GM19452 (cell line): Measurements from ENCODE around the gene TTC7B.
"Not testable (repeated sequence)": the region's sequence is repeated elsewhere in the genome, so short reads cannot be mapped to it uniquely, and the experiment has no call there.

Experiments used
- ATAC-seq: cut with Tn5 transposase; IDR thresholded peaks from one replicate; pipeline ENCODE4 v1.9.1; 2021; ENCODE audit not compliant: unreplicated experiment

The TTC7B gene

DNA sequence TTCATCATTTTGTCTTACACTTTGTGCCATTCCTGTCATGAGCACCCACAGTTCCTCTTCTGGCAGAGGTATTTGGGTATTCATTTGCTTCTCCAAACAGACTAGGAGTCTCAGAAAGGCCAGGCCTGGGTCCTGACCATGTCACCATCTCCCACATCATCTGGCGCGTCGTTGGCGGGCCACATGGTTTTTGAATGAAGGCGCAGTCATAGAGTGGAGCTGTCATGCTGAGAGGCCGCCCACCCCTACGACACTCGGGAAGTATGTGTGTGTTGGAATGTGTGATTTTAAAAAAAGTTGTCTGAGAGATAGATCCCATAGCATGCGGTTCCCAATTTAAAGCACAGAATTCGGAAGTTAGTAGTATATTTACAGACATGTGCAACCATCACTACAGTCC, 15.6 kb upstream of the TTC7B start:
- ATAC-seq, result no peak

- ATAC-seq, result no peak
Observed at GRCh38 chr14:90830931-90831701, 14.9 kb upstream of the TTC7B start.

- ATAC-seq, result no peak
Observed at GRCh38 chr14:90829677-90830076, 13.4 kb upstream of the TTC7B start.

- peak; percentile 52 for ATAC-seq
Observed at GRCh38 chr14:90828642-90829487, 12.6 kb upstream of the TTC7B start.

DNA sequence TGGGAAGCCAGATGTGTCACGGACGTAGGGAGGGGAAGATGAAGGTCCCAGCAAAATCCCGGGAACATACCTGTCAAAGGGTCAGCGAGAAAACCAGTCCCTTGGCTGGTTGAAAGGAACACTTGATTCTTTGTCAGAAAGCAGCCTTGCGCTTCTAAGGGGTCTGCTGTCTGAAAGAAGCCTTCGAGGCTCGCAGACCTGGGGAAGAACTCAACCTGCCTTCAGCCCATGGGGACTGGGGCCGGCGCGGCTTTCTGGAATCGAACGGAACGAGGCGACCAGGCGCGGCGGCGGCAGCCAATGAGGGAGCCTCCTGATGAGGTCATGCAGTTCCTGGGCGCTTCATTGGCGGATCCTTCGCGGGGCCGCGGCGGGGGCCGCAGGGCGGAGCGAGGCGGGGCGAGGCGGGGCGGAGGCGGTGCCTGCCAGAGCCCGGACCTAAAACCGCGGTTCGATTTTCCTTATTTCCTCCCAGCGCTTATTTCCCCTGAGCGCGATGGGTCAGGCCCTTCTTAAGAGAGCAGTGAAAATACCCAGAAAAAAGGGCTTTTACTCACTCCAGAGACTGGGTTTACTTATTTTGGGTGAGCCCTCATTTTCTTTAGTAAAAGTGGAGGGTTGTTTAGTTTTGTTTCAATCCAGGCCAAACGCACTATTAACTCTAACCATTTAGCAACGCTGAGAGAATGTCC, 11.8 kb upstream of the TTC7B start:
- peak; percentile 99 for ATAC-seq

GRCh38 chr14:90823542-90823941, 7.3 kb upstream of the TTC7B start:
- ATAC-seq, result not testable (repeated sequence)

DNA sequence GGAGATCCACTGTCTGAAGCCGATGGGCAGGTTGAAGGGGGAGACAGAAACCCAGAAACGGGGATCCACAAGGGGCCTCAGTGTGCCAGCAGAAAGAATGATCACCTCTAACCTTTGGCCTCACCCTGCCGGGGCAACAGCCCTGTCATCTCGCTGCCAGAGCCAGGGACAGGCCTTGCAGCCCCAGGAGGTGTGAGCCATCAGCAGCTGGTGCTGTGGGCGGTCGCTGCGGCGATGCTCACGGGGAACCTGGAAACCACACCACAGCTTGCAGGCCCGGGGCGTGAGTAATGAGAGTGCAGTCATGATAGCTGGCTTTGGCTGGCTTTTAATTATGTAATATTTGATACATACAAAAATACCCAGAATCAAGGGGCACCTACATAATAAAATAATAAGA, 4.7 kb upstream of the TTC7B start:
- ATAC-seq, result peak; percentile 79

DNA sequence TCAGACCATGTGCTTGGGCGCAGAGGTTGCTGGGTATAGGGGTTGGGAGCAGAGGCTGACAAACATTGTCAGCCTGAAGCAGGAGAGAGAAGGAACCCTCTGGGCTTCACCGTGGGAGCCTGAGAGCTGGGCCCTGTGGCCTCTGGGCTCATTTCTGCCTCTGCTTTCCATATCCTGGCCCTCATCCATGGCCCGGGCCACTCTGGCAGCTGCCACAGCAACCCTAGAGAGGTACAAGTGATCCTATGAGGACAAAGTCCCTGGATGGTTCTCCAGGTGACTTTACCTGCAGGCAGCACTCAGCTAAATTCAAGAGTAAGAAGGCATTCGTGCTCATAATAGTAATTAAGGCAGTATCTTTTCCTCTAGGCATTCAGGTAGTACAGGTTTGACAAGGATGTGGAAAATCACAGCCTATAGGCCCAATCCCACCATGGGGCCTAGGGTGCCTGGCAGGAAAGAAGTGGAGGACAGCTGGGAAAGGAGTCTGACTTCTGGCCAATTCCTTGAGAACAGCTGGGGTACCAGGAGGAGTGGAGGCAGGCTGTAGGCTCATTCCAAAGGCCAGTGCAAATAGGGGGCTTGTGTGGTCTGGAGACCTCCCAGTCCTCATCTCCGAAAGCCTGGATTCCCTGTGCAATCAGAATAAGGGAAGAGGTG, 3.6 kb upstream of the TTC7B start:
- no peak for ATAC-seq

GRCh38 chr14:90818715-90819114, 2.5 kb upstream of the TTC7B start:
- ATAC-seq, result no peak

DNA sequence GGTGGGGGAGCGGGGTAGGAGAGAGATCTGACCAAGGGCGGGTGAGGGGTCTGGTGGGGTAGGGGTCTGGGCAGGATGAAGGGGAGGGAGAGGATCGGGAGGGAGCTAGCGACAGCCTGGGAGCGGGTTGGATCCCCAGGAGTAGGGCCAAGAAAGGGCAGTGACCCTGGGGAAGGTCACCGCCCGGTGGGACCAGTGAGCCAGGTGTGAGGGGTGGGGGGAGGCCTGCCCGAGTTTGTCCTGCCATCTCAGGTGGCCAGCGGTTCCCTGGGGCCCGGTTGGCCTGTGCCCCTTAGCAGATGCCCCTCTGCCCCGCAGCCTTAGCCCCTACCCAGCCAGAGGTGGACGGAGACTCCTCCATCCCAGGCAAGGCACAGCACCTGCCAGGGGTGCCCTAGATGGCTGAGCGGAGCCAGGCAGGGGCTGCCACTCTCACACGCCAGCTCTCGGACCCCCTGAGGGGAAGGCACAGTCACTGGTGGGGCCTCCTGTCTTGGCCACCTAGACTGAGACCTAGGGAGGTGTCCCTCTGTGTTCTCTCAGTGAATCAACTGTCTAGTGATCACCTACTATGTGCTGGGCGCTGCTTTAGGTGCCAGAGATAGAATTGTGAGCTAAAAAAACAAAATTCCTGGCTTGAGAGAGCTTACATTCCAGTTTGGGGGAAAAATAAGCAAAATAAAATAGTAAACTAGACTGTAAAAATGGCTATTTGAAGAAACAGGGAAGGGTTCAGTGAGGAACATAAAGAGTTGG, 629 bp upstream of the TTC7B start:
- no peak for ATAC-seq

DNA sequence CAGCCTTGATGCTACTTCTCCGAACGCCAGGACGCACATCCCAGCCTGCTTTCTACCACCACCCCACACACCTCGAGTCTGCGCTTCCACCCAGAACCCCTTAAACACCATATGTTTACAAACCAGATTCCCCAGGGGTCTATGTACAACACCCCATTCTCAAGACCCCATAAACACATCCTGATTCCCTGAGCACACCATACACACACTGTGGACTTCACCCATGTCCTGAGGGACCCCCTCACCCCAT, 733 bp downstream of the TTC7B start:
- no peak for ATAC-seq

- no peak for ATAC-seq
Observed at GRCh38 chr14:90814806-90815571, 1.2 kb downstream of the TTC7B start.

DNA sequence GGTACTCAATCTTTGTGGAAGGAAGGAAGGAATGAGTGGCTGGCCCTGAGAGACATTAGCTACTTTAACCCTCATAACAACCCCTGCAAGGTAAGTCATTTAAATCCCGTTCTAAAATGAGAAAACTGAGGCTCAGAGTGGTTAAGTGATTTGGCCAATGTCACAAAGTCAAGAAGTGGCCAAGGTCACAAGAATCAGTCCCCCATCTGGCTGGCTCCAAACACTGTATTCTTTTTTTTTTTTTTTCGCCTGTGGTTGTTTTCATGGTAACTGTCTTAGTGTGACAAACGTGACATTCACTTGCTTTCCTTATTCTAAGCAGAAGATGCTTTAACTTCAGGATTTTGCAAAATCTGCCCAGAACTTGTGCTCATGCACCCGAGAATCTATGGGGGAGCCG, 2.8 kb downstream of the TTC7B start:
- ATAC-seq, result no peak

DNA sequence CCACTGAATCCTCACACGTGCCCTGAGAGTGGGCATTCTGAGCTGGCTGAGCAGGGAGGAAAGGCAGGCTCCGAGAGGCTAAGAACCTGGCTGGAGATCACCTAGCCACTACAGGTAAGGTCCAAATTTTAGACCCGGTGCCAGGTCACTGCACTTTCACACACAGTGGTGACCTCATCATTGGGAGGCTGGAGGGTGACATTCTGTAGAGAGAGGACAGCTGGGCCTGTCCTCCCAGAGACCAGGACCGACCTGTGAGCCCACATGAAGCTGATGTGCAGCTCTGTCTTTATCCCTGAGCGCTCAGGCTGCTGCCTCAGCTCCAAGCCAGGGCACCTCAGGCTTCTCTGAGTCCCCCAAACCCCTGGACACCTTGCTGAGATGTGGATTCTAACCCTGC, 4.1 kb downstream of the TTC7B start:
- ATAC-seq, result no peak

DNA sequence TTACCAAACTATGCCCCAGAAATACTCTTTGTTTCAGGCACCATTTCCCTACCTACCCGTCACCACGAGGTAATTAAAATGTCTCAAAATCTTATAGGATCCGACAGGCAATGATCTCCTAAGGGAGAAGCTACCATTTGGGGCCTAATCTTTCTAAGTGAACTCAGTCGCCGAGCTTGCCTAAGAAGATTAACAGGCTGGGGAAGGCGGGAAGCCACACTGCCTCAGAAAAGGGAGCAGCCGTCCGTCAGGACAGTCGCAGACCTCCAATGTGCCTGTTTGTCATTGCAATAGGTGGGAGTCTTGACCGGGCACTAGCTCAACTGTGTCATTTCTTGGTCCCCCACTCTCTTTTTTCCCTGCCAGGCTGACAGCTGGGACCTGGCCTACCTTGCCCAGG, 4.6 kb downstream of the TTC7B start:
- no peak for ATAC-seq

- ATAC-seq, result no peak
Observed at GRCh38 chr14:90810806-90811205, 5.4 kb downstream of the TTC7B start.

DNA sequence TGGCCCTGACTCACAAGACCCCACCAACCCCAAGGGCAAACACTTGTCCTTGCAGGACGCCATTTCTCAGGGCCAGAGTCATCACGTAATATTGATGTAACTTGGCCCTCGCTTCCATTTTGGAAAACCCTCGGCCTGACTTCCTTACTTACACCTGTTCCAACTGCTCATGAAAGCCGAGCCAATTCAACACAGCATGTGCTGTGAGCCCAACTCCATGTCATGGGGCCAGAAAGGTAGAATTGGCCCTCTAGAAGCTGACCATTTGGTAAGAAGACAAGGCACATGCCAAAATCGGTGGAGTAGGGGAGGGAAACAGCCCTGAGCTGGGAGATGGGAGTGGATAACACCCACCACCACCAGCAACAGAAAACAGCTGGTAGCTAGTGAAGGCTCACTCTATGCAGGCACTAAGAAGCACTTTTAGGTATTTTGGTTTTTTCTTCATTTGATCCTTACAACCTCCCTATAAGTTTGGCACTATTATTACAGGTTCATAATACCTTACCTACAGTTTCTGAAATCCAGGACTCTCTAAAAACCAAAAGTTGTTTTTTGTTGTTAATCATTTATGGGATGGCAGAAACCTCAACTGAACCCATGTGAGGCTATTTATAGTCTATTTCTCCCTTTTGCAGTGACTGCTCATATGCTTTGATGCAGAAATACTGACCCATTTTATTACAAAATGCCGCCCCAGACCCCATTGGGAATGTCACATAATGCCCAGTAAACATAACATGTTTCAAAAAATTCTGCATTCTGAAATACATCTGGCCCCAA, 6.5 kb downstream of the TTC7B start:
- ATAC-seq, result no peak

DNA sequence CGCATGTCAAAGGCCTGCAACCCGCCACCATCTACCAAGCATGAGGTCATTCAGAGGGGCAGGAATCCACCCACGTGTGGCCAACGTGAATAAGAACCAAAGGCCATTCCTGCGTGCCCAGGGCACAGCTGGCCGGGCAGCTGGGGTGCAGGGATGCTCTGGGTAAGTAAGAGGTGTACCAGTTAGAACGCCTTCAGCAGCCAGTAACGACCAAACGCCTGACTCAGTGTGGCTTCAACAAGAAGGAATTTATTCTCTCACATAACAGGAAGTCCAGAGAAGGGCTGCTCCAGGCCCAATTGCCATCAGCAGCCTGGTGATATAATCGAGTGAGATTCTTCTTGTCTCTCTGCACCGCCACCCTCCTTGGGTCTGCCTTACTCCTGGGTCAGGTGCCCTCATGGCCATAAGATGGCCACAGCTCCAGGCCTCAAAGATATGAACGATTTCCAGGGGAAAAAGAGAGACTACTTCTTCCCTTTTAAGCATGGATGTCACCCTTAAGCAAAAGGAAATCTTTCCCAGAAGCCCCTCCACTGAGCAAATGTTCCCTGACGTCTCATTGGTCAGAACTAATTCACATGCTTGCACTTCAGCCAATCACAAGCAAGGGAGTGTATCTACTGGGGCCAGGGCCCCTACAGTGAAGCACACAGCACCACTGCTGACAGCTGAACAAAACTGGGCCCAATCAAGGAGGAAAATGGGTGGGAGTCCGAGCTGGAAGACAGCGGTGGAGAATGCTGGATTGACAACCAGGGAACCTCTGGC, 7.3 kb downstream of the TTC7B start:
- no peak for ATAC-seq

GRCh38 chr14:90807060-90807459, 9.2 kb downstream of the TTC7B start:
- no peak for ATAC-seq
